HG03064 (cell line): Measurements from ENCODE around the gene ACOT13.
A peak's percentile ranks its signal among the peaks of the same experiment; 100 is the strongest.
"Not testable (repeated sequence)": the region's sequence is repeated elsewhere in the genome, so short reads cannot be mapped to it uniquely, and the experiment has no call there.

Experiments used
- ATAC-seq: cut with Tn5 transposase; IDR thresholded peaks from one replicate; pipeline ENCODE4 v1.9.1; 2021; ENCODE audit warnings: low read depth; ENCODE audit not compliant: unreplicated experiment

The ACOT13 gene

DNA sequence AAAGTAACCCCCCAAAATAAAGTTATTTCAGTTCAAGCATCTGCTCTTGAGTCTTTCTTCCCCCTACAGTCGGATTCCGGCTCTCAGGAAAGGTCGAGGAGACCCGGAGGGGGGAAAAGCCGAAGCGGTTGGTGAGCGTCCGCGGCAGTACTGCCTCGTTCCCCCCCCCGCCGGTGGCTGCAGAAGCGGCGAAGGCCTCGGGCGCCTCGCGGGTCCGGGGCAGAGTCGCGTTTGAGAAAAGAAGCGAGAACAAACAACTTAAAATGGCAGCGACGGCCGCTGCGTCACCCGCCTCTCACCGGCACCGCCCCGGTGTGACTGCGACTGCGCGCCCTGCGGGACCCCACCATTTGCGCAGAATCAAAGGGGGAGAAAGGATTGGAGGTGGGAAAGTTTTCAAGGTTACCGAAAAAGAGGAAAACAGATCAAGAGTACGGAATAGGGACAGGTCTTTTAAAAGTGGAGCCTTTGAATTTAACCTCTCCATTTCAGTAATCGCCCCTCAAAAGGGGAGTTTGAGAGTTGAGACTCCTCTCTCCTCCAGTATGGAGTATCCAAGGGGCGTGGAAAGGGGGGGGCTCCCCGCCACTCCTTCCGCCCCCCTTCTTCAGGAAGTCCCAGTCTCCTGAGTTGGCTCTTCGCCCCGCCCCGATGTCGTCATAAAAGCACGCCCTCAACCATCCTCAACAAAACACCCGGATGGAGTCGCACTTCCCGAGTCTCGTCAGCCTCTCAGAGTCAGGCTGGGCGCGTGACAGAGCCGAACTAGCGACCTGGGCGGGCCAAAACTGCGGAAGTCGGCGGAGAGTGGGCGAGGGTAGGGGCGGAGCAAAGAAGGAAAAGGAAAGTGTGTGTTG lies 54.0 kb downstream of the ACOT13 start:
- peak; percentile 90 for ATAC-seq

DNA sequence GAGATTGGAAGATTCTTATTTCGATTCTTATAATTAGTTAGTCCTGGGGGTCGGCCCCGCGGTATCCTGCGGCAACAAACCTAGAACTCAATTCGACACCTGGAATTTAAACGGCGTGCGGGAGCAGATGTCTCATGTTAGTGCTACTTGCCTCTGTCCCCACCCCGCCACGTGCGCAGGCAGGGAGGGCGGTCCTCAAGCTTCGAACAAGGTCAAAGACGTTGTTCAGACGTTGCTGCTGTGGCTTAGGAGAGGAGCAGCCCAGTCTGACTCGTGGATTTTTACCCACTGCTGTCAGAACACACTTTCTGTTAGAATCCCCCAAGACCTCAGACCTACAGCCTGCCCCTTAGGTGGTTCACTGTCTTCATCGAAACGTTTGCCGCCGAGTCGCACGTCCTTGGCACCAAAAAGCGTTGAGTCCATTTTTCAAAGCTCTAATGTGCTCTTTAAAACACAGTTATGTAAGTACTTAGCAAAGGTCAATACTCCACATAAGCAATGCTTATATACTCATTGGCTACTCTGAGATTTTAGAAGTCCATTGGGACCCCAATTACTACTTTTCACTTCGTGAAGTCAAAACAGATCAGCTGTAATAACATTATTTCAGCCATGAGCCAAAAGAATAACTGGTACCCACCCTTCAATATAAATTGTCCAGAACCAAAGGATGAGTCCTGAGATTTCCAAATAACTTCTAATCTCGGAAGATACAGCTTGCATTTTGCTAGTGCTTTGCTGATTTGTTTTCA lies 54.8 kb downstream of the ACOT13 start:
- ATAC-seq = peak; percentile 39

DNA sequence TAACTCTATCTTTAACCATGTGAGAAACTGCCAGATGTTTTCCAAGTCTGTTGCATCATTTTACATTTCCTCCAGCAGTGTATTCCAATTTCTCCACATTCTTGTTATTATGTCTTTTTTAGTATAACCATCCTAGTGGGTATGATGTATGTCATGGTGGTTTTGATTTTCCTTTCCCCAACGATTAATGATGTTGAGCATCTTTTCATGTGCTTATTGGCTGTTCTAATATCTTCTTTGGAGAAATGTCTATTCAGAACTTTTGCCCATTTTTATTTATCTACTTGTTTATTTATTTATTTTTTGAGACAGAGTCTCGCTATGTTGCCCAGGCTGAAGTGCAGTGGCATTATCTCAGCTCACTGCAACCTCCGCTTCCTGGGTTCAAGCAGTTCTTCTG lies 56.4 kb downstream of the ACOT13 start:
- ATAC-seq = no peak

DNA sequence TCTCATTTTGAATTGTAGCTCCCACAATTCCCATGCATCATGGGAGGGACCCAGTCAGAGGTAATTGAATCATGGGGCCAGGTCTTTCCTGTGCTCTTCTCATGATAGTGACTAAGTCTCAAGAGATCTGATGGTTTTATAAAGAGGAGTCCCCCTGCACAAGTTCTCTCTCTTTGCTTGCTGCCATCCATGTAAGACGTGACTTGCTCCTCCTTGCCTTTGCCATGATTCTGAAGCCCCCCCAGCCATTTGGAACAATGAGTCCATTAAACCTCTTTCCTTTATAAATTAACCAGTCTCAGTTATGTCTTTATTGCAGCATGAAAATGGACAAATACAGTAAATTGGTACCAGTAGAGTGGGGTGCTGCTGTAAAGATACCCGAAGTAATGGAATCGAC lies 63.8 kb downstream of the ACOT13 start:
- ATAC-seq = not testable (repeated sequence)

DNA sequence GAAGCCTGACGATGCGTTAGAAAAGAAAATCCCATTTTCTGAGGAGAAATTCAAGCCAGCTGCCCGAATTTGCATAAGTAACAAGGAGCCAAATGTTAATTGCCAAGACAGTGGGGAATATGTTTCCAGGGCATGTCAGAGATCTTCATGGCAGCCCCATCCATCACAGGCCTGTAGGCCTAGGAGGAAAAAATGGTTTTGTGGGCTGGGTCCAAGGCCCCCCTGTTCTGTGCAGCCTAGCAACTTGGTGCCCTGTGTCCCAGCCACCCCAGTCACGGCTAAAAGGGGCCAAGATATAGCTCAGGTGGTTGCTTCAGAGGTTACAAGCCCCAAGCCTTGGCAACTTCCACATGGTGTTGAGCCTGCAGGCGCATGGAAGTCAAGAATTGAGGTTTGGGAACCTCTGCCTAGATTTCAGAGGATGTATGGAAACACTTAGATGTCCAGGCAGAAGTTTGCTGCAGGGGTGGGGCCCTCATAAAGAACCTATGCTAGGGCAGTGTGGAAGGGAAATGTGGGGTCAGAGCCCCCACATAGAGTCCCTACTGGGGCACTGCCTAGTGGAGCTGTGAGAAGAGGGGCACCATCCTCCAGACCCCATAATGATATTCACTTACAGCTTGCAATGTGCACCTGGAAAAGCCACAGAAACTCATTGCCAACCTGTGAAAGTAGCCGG lies 64.7 kb downstream of the ACOT13 start:
- ATAC-seq = not testable (repeated sequence)

DNA sequence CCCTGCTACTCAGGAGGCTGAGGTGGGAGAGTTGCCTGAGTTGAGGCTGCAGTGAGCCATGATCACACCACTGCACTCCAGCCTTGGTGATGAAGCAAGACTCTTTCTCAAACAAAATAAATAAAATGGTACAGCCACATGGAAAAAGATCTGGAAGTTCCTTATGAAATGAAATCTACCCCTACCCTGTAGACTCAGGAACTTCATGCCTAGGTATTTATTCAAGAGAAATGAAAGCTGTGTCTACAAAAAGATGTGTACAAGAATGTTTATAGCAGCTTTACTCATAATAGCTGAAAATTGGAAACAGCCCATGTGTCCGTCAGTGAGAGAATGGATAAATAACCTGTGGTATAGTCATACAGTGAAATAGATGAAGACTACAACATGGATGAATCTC lies 67.3 kb downstream of the ACOT13 start:
- ATAC-seq = no peak

DNA sequence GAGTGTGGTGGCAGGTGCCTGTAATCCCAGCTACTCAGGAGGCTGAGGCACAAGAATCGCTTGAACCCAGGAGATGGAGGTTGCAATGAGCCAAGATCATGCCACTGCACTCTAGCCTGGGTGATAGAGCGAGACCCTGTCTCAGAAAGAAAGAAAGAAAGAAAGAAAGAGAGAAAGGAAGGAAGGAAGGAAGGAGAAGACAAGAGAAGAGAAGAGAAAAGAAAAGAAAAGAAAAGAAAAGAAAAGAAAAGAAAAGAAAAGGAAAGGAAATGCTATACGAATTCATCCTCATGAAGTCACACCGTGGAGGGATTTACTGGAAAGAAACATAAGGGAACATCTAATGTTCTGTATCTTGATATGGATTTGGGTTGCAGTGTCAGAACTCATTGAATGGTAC lies 67.8 kb downstream of the ACOT13 start:
- not testable (repeated sequence) for ATAC-seq

DNA sequence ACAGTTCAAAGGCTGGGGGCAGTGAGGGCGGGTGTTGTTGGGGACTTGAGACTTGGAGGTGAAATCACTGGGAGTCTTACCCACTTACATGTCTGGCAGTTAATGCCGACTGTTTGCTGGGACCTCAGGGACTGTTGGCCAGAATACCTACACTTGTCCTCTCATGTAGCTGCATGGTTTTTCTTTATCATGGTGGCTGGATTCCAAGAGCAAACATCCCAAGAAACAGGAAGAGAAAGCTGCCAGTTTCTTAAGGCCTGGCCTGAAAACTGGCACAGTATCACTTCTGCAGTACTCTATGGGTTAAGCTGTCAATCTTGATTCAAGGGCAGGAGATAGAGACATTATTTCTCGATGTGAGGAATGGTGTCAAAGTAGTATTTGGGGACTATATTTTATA lies 71.9 kb downstream of the ACOT13 start:
- no peak for ATAC-seq

DNA sequence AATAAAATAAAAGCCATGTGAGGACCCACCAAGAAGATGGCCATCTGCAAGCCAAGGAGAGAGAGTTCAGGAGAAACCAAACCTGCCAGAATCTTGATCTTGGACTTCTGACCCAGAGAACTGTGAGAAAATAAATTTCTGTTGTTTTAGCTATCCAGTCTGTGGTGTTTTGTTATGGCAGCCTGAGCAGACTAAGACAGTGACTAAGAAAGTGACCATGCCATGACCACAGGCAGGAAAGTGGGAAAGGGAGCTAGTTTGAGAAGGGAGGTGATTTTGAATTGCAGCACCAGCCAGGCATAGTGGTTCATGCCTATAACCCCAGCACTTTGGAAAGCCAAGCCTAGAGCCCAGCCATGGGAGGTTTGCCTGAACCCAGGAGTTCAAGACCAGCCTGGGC lies 74.0 kb downstream of the ACOT13 start:
- no peak for ATAC-seq

DNA sequence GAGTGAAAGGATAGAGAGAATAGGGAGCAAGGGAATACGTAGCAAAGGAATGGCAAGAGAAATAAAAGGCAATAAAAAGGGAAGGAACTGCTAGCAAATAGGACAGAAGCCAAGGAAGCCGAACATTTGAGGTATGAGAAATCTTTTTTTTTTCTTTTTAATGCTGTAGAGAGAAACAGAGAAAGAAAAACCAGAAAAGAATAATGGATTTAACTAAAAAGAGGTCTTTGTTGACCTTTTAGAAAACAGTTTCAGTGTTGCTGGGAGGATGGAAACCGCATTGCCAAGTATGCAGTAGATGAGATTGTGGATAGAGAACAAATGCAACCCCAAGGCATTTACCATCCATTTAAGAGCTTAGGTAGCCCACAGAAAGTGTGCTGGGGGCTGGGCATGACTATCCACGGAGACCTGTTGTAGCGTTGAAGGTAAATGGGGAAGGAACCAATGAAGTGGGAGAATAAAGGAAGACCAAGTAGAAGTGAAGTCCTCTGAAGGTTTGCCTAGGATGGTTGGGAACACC lies 75.4 kb downstream of the ACOT13 start:
- ATAC-seq = no peak

DNA sequence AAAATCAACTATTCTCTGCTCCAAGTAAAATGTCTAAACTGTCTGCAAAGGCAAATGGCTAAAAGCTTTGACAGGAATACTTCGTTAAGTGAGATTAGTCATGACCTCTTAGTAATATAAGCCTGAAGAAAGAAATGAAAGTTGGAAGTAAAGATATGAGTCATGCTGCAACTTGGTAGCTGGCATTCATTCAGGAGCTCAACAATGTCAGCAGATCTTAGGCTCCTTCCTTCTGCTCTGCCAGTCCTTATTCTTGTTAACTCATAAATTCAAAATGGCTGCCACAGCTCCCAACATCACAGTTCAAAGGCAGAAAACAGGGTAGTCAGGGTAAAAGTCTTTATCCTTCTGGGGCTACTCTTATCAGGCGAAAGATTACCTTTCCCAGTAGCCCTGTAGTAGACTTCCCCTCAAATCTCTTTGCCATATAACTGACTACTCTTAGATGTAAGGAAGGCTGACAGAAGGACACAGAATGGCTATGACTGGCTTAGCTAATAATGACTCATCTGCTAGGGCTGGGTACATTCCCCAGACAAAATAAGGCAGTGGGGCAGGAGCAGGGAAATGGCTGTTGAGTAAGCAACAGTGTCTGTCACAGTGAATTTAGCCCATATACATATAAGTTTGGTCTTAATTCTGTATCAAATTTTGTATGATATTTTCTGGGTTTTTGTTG lies 76.5 kb downstream of the ACOT13 start:
- peak; percentile 85 for ATAC-seq

DNA sequence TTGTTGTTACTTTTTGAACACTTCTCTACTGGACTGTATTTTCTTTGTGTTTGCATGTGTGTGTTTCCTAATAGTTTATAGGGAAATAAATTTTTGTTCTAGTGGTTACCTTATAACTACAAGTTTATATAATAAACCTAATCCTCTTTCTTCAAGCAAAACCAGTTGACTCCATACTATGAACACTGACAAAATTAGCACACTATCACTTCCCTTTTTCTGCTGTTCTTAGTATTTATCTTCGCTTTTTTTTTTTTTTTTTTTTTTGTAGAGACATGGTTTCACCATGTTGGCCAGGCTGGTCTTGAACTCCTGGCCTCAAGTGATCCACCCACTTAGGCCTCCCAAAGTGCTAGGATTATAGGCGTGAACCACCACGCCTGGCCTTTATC lies 77.1 kb downstream of the ACOT13 start:
- peak; percentile 43 for ATAC-seq

DNA sequence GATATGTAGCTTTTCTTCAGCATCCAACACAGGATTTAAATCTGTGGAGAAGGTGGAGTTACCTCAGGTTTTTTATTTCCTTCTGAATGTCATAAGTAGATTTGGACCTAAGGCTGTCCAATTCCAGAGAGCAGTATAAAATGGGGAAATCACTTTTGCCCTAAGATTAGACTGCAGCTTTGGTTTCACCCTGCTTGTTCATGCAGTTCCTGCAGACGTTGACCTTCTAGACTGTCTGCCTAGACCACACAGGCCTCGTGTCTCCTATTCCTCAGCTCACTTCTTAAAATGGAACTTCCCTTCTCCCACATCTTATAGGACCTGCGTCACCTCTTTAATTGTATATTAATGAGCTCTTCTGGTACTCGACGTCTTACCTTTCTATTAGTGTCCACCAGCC lies 78.0 kb downstream of the ACOT13 start:
- no peak for ATAC-seq

DNA sequence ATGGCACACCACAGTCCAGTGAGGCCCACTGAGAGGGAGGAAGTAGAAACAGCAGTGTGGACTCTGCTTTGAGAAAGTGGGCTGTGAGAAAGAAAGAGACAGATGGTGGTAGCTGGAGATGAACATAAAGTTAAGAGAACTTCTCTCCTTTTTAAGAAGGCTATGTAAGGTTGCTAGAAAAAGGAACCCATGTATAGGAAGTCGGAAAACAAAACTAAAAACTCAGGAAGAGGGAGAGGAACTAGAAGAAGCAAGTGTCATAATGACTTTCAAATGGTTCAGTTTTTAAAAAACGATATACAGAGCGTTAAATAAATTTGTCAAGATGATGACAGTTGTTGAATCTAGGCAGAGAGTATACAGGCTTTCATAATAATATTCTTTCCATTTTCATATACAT lies 82.4 kb downstream of the ACOT13 start:
- ATAC-seq = no peak

DNA sequence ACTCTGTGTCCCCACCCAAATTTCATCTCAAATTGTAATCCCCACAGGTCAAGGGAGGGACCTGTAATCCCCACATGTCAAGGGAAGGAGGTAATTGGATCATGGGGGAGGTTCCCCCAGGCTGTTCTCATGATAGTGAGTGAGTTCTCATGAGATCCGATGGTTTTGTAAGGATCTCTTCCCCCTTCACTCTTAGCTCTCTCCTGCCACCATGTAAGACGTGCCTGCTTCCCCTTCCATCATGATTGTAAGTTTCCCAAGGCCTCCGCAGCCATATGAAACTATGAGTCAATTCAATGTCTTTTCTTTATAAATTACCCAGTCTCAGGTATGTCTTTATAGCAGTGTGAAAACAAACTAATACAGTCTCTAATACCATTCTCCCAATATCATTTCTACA lies 84.0 kb downstream of the ACOT13 start:
- ATAC-seq = not testable (repeated sequence)

DNA sequence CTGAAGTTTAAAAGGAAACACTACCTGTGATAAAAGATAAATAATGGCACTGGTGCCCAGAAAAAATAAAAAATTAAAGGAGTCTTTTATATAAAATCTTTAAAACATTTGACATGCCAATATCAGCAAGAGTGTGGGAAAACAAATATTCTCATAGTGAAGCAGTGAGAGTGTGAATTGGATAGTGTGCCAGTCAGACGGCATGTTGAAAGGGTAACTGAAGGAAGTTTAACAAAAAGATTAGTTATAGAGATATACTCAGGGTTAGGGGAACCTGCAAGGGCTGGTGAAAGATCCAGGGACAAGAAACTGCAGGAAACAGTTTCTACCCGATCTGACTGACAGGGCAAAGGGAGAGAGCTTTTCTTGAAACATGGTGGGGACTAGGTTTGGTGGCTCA lies 85.6 kb downstream of the ACOT13 start:
- ATAC-seq = no peak

DNA sequence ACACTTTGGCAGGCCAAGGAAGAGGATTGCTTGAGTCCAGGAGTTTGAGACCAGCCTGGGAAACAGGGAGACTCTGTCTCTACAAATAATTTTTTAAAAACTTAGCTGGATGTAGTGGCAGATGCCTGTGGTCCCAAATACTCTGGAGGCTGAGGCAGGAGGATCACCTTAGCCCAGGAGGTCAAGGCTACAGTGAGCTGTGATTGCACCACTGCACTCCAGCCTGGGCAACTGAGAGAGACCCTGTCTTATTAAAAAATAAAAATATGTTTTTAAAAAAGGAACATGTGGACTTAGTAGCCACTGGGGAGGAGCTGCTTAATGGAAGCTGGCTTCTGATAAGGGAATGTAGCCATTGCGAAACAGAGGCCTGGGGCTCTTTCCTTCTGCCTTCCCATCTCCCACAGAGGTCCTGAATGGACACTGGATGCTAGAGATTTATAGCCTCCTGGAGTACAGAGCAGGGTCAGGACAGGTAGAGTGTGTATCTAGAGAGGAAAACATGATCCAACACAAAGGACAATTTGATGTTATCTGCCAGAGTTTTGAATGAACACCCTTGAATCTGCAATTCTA lies 86.1 kb downstream of the ACOT13 start:
- no peak for ATAC-seq

DNA sequence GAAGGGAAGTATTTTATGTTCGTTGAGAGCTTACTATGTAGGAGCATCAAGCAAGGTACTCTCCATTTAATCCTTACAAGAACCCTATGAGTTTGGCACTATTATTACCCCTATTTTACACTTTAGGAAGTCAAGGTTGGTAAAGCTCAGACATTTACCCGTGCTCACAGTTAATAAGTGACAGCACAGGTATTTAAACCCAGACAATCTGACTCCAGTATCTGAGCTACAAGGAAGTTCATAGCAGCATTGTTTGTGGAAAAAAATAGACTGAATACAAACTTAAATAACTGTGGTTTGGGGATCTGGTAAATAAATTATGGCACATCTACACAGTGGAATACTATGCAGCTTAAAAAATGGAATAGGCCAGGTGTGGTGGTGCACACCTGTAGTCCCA lies 86.7 kb downstream of the ACOT13 start:
- ATAC-seq = no peak

DNA sequence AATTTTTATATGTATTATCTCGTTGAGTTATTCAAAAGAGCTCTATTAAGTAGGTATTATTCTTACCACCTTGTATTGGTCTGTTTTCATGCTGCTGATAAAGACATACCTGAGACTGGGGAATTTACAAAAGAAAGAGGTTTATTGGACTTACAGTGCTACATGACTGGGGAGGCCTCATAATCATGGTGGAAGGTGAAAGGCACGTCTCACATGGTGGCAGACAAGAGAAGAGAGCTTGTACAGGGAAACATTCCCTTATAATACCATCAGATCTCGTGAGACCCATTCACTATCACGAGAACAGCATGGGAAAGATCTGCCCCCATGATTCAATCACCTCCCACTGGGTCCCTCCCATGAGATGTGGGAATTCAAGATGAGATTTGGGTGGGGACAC lies 87.5 kb downstream of the ACOT13 start:
- not testable (repeated sequence) for ATAC-seq
